HG02970 (cell line): Measurements from ENCODE around the gene ATP6V1G3.
"Not testable (repeated sequence)": the region's sequence is repeated elsewhere in the genome, so short reads cannot be mapped to it uniquely, and the experiment has no call there.

Experiments used
- ATAC-seq: cut with Tn5 transposase; IDR thresholded peaks from one replicate; pipeline ENCODE4 v1.9.1; 2021; ENCODE audit warnings: mild to moderate bottlenecking, moderate library complexity, moderate number of reproducible peaks; ENCODE audit not compliant: unreplicated experiment, low FRiP score

The ATP6V1G3 gene

DNA sequence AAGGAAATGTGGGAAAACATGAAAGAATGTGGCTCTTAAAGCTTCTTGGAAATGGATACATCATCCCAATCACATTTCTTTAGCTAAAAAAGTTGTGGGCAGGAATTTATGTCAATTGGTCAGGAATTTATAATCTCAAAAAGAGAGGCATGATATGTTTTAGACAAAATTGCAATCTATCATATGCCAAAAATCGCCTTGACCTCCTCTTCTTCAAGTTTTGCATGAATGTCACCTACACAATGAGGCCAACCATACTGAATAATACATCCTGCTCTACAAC is 42.4 kb downstream of the ATP6V1G3 start:
- no peak for ATAC-seq

DNA sequence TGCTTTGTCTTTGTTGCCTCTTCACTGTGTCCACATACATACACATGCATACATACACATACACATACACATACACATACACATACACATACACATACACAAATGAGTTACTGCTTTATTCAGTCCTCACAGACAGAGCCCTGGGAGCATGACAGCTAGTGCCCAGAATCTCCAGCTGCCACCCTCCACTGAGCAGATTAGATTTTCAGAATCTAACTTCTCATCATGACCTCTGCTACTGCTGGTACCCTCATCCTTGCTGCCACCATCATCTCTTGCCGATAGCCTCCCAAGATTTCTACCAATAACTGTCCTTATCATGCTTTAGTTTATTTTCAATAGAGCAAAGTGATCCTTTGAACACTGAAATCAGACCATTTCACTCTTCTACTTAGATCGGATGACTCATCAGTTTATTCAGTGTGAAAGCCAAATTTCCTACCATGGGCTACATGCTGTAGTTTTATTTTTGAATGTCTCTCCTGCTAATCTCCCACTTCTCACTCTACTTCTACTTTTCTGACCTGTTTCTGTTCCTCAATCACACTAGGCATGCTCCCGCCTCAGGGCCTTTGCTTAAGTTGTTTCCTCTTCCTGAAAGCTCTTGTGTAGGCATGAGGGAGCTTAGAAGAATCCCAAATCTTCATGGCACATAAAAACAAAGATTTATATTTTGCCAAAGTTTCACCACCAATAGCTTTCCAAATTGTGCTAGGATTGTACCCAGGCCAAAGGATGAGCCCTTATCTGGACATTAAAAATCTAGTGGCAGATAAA is 43.0 kb downstream of the ATP6V1G3 start:
- ATAC-seq, result no peak

DNA sequence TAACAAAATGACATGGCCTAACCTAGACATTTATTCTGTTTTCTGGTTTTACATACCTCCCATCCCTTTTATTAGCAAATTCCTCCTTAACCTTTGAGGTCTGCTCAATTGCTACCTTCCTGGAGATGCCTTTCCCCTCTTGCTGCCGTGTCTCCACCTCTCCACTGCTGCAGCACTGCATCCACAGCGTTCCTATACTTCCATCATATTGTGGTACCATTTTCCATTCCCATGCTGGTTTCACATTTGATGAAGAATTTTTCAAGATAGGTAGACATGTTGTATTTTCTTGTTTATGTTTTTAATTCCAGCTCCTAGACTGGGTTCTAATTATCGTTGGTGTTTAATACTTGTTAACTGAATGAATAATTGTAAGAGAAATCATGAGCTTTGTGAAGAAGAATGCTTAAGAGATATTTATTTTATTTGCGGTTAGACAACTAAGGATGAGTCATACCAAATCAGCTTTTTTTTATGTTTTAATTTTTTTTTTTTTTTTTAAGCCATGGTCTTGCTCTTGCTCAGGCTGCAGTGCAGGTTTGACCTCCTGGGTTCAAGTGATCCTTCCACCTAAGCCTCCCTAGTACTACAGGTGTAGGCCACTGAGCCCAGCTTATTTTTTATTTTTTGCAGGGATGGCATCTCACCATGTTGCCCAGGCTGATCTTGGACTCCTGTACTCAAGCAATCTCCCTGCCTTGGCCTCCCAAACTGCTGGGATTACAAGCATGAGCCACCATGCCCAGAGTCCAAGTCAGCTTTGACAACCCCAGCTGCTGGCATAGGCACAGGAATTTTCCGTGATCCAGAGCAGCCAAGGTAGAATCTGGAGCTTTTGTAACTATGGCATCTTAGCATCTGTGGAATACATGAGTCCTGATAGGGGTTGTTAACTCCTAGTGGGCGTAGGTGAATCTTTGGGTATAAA is 44.0 kb downstream of the ATP6V1G3 start:
- ATAC-seq, result no peak

DNA sequence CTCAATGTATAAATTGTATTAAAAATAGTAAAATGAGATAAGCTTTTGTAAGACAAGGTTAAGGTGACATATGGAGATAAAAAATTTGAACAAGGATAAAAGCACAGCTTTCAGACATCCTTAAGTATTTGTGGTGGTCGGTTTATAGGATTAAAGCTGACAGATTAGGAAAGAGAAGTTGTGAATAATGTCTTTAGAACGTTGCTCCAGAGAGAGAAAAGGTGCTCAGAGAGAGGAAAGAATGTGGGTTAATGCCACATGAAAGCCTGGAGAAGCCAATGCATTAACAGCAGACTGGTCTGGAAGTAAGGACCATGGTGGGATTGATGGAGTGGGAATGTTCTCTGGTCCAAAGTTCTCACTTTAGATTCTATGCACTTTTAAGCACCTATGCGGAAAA is 44.8 kb downstream of the ATP6V1G3 start:
- no peak for ATAC-seq

DNA sequence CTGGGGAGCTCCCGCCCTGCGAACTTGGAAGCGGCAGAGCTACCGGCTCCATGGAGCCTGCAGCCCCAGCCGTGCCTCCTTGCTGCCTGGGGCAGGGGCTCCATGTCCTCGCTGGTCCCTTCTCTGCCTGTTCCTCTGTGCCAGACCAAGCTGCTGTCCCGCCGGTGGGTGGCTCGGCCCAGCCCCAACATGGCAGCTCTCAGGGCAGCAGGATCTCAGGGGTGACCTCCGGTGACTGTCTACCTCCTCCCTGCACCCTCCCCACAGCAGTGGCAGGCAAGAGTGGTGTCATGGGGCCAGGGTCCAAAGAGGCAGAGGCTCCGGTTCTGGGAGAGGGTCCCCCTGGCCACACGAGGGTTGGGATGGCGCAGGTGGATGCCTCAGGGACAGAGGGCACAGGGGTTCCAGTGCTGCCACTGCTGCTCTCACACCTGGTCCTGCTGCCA is 45.8 kb downstream of the ATP6V1G3 start:
- no peak for ATAC-seq

DNA sequence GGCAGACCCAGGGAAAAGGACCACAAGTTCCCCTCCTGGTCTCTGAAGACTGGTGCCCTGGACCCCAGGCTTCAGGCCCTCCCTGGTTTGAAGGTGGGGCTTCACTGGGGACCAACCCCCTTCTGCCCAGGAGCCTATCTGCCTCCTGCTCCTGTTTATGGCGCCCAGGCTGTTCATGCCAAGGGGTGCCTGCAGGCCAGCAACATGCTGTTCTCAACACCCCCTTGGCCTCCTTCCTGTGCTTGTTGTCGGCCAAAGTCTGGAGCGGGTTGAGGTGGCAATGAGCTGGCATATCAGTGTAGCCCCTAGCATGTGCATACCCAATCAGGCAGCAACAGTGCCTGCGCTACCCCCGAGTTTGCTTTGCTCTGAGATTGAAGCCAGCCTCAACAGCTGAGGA is 46.3 kb downstream of the ATP6V1G3 start:
- ATAC-seq, result no peak

DNA sequence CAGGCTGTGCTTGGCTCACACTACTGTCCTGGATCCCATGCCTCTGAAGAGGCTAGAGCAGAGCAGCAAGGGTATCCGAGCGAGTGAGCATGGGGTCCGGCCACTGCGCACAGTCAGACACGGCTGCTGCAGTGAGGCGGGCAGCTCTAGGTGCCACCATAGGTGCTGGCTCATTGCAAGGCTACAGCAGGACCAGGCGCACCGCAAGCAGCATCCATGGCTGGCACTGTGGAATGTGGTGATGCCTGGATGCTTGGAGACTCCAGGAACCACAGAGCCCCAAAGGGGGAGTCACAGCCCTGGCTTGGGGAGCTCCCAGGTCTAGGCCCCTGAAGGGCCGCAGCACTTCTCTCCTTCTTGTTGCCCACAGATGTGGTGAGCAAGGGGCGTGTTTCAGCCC is 47.2 kb downstream of the ATP6V1G3 start:
- ATAC-seq, result no peak

DNA sequence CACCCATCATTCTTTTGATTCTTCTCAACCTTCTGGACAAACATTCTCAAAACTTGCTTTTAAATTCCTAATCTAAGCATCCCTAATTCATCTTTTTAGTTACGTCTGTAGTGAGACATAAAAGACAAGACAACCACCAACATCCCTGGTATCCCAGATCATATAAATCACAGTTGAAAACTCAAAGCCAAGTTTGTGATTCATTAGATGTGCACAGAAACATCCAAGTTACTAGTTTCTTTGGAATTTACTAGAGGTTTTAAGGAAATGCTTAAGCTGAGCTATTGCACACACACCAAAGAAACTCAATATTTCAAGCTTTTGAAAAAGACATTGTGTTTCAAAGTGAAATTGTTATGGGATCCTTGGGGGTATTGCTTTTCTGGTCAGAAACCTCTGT is 47.6 kb downstream of the ATP6V1G3 start:
- no peak for ATAC-seq

DNA sequence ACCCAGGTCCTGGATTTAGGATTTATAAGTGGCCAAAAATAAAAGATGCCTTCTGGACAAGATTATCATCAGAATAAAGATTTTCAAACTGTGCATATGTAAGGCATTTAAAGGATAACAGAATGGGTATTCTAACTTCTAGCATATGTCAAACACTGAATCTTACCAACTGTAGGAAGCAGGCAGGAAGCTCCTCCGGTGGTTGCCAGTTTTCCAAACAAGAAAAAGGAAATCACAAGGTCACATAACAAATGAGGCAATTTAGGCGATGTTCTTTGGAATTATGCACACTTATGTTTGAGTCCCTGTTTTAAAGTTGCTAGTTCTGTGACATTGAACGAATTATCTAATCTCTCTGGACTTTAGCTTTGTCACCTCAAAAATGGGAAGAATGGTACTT is 48.9 kb downstream of the ATP6V1G3 start:
- no peak for ATAC-seq

DNA sequence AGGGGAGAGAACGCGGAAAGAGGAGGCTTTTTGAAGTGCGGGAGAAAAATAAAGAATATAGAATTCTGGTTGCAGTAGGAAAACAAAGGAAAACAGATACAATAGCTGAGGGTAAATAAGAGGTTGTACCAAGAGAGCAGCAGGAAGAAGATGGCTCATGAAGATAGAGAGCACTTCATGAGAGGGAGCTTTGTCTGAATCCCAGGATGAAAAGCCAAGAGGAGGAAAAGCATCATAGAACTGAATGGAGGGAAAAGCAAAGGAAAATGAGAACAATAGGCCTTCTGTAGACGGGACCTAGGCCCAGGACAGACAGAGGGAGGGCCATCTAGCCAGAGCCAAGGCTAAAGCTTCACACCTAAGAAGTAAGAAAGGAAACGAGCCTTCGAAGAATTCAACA is 49.5 kb downstream of the ATP6V1G3 start:
- ATAC-seq, result no peak

DNA sequence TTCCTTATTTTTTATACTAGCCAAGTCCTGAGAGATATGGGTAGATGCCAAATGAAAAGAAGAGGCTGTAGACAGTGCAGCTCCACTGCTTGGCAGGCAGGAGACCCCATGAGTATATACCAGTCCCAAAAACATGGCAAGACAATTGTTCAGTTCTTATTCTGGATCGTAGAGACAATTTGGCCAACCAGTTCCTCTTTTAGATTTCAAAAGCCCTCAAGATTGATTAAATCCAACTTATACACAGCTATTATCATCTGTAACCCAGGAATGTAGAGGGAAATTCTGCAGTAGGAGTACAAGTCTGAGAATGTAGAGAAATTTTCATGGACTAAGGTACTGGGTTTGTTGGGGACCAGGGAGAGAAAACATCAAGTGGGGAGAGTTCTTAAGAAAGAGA is 50.3 kb downstream of the ATP6V1G3 start:
- ATAC-seq, result no peak

DNA sequence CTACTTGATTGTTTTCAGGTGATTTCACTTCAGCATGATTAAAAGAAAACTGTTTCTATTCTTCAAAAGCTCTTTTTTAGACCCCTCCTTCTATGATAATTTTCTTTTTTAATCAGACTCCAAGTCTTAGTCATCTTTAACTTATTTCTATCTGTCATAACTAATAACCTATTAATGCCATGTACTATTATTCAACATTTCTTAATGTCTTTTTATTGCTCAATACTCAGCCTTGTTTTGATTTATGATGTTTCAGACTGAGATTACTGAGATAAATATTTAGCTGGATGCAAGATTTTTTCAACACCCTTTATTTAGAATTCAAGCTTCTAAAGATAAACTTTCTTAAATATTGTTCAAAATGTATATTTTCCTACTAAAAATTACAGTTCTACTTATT is 53.6 kb downstream of the ATP6V1G3 start:
- ATAC-seq, result no peak

DNA sequence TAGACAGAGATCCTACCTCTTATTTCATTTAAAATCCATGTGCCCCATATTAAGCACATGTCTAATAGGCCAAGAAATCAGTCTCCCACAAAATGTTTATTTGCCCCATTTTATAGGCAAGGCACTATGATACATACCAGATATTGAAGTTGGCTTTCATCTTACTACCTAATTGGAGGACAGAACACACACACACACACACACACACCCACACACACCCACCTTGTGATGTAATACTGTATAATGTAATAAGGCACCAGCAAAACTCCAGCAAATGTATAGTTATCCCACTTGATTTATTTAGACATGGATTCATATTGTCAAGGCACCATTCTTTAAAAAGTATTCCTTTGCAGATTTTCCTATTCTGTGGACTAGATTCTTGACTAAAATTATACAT is 56.8 kb downstream of the ATP6V1G3 start:
- ATAC-seq, result no peak

DNA sequence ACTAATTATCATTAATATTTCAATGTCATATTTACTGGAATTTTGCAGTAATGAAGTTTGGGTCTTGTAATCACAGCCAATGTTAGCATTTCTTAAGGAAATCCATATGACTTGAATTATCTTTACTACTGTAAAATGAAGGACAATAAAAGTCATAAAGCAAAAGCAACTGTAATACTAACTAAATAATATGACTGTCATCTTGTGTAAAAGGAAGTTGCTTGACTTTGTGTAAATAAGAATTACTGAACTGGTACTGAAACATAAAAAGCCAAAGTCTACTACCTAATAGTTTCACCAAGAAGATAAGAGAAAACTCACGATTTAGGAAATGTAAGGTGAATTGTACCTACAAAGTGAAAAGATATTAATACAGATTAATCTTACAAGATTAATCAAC is 57.5 kb downstream of the ATP6V1G3 start:
- no peak for ATAC-seq

DNA sequence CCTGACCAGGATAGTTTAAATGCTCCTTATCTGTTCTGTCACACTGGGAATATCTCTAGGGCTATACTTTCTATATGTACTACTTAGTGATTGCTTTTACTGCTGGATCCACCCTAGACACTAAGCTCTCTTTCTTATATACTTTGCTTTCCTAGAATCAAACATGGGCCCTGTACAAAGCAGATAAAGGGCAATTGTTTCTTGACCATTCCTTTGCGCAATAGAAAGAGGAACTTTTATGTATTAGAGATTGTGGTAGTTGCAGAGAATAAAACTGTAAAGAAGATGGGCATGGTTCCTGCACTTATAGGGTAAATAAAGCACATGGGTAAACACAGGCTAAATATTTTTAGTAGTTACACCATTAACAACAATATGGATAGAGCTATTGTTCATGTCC is 58.8 kb downstream of the ATP6V1G3 start:
- no peak for ATAC-seq

DNA sequence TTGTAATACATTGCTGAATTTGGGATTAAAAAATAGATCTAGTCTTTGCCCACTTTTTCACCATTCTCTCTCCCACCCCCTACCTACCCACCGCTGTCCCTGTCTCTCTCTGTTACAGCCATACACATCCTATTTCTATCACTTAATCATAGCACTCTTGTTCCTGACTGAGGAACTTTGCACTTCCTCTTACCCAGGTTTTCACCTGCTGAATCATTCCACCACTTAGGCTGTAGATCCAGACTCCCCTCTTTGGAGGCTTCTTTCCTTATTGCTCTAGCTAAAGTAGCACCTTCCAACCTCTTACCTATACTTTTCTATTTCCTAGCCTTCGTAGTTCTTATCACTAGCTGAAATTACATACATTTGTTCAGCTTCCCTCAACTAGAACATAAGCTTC is 59.6 kb downstream of the ATP6V1G3 start:
- no peak for ATAC-seq

DNA sequence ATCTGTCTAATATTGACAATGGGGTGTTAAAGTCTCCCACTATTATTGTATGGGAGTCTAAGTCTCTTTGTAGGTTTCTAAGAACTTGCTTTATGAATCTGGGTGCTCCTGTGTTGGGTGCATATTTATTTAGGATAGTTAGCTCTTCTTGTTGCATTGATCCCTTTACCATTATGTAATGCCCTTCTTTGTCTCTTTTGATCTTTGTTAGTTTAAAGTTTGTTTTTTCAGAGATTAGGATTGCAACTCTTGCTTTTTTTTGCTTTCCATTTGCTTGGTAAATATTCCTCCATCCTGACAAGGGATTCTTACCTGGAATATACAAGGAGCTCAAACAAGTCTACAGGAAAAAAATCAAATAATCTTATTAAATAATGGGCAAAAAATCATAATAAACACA is 63.1 kb downstream of the ATP6V1G3 start:
- not testable (repeated sequence) for ATAC-seq
